A549 (cell line): ENCODE measurements around the gene GALR3.
A peak's percentile ranks its signal among the peaks of the same experiment; 100 is the strongest.

Experiments used
- CEBPB ChIP-seq, 2 experiments: fragments of >200 bp in 1 of 2; sonication (Bioruptor Twin) in 1 of 2; formaldehyde crosslinking in 1 of 2; IDR thresholded peaks; 2 replicates each; pipeline ENCODE4 v1.6.1; 2012 to 2016
- HDAC2 ChIP-seq: fragments of 200-600 bp; sonication (generic); IDR thresholded peaks from 2 replicates; pipeline ENCODE4 v1.6.1; 2016
- HOXA7 ChIP-seq: fragments of 250-450 bp; sonication (Bioruptor Pico); IDR thresholded peaks from 2 replicates; pipeline ENCODE4 v1.5.0; 2020; ENCODE audit warnings: mild to moderate bottlenecking, moderate library complexity
- MAX ChIP-seq: IDR thresholded peaks from 2 replicates; pipeline ENCODE4 v1.6.1; 2012
- MAZ ChIP-seq: fragments of 150-350 bp; IDR thresholded peaks from 2 replicates; pipeline ENCODE4 v1.6.1; 2014; ENCODE audit warnings: antibody characterized with exemption, low read depth, low read length, borderline replicate concordance
- POLR2A ChIP-seq: IDR thresholded peaks from 2 replicates; pipeline ENCODE4 v1.6.1; 2012; ENCODE audit warnings: mild to moderate bottlenecking, low read length
- SREBF2 ChIP-seq: fragments of 450-650 bp; IDR thresholded peaks from 2 replicates; pipeline ENCODE4 v1.6.1; 2014; ENCODE audit warnings: mild to moderate bottlenecking, moderate library complexity
- USF2 ChIP-seq: fragments of 450-650 bp; IDR thresholded peaks from 2 replicates; pipeline ENCODE4 v1.6.1; 2014; ENCODE audit warnings: antibody characterized with exemption
- ZNF302 ChIP-seq: fragments of 250-450 bp; sonication (Bioruptor Pico); IDR thresholded peaks from 2 replicates; pipeline ENCODE4 v1.9.0; 2021; ENCODE audit warnings: inconsistent platforms, mild to moderate bottlenecking, moderate library complexity
- TF ChIP-seq, protein P1 (sequence below): fragments of >200 bp; sonication (Bioruptor Twin); formaldehyde crosslinking; IDR thresholded peaks from 3 replicates; pipeline ENCODE4 v1.5.1; 2016
- TF ChIP-seq, protein P2 (sequence below): IDR thresholded peaks from 2 replicates; pipeline ENCODE4 v1.6.1; 2012; ENCODE audit warnings: low read depth, borderline replicate concordance
- TF ChIP-seq, protein P3 (sequence below): fragments of 250-450 bp; sonication (Bioruptor Pico); IDR thresholded peaks from 2 replicates; pipeline ENCODE4 v1.5.0; 2021; ENCODE audit warnings: mild to moderate bottlenecking, moderate library complexity, borderline replicate concordance

DNA sequence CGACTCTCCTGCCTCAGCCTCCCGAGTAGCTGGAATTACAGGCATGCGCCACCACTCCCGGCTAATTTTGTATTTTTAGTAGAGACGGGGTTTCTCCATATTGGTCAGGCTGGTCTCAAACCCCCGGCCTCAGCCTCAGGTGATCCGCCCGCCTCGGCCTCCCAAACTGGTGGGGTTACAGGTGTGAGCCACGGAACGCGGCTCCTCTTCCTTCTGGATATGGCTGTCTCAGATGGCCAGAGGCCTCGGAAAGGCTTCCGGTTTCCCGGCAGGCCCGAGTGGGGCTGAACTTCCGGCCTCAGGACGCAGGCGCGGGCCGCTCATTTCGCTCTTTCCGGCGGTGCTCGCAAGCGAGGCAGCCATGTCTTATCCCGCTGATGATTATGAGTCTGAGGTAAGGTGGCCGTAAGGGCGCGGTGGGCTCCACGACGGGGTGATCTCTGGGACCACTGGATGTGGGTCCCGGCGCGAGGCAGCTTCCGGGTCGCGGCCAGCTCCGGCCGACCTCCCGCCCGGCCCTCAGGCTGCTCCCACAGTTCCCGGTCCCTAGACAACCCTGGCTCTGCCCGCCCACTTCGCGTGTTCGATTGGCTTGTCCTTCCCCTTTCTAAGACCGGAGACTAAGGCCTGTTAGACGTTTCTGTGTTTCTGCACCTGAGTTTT lies 26.0 kb downstream of the GALR3 start, which contains the start of gene EIF3L:
- no peak for TF ChIP-seq USF2
- TF ChIP-seq, protein P1, sequence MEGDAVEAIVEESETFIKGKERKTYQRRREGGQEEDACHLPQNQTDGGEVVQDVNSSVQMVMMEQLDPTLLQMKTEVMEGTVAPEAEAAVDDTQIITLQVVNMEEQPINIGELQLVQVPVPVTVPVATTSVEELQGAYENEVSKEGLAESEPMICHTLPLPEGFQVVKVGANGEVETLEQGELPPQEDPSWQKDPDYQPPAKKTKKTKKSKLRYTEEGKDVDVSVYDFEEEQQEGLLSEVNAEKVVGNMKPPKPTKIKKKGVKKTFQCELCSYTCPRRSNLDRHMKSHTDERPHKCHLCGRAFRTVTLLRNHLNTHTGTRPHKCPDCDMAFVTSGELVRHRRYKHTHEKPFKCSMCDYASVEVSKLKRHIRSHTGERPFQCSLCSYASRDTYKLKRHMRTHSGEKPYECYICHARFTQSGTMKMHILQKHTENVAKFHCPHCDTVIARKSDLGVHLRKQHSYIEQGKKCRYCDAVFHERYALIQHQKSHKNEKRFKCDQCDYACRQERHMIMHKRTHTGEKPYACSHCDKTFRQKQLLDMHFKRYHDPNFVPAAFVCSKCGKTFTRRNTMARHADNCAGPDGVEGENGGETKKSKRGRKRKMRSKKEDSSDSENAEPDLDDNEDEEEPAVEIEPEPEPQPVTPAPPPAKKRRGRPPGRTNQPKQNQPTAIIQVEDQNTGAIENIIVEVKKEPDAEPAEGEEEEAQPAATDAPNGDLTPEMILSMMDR = no peak
- TF ChIP-seq HOXA7 (CRISPR knock-in tag) = no peak
- TF ChIP-seq MAZ = no peak
- no peak for TF ChIP-seq ZNF302 (CRISPR knock-in tag)
- peak; percentile 82 for TF ChIP-seq MAX
- TF ChIP-seq HDAC2 = no peak
- TF ChIP-seq SREBF2 = no peak
- no peak for TF ChIP-seq CEBPB (IDR thresholded peaks at IDR 0.05)
- TF ChIP-seq POLR2A = peak; percentile 69
- TF ChIP-seq, protein P2, sequence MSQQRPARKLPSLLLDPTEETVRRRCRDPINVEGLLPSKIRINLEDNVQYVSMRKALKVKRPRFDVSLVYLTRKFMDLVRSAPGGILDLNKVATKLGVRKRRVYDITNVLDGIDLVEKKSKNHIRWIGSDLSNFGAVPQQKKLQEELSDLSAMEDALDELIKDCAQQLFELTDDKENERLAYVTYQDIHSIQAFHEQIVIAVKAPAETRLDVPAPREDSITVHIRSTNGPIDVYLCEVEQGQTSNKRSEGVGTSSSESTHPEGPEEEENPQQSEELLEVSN = peak; percentile 69; the same call in 1 of the 2 replicates
- TF ChIP-seq, protein P3, sequence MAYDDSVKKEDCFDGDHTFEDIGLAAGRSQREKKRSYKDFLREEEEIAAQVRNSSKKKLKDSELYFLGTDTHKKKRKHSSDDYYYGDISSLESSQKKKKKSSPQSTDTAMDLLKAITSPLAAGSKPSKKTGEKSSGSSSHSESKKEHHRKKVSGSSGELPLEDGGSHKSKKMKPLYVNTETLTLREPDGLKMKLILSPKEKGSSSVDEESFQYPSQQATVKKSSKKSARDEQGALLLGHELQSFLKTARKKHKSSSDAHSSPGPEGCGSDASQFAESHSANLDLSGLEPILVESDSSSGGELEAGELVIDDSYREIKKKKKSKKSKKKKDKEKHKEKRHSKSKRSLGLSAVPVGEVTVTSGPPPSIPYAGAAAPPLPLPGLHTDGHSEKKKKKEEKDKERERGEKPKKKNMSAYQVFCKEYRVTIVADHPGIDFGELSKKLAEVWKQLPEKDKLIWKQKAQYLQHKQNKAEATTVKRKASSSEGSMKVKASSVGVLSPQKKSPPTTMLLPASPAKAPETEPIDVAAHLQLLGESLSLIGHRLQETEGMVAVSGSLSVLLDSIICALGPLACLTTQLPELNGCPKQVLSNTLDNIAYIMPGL (CRISPR knock-in tag) = no peak
